Measurements from ENCODE around the gene MSGN1. TPM values are rescaled to one million over a fixed set of nuclear protein-coding genes. Genes with fewer than 3 reads are reported as not detected.

MSGN1 gene
- polyA plus RNA-seq, 1 of the 3 experiments (the other 2 are of a cell fraction) = not detected

DNA sequence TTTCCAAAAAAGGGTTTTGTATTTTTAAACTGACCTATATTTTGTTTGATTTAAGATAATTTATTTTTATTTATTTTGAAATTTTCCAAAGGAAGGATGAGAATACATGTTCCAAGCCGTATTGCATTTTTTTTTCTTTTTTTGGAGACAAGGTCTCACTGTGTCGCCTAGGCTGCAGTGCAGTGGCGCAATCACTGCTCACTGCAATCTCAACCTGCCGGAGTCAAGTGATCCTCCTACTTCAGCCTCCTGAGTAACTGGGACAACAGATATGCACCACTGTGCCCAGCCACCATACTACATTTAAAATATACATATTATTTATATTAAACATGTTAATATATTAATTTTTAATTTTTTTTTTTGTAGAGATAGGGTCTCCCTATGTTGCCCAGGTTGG lies 47.4 kb upstream of the MSGN1 start:
- no peaks in the 10 kb centered on the region for H3K9me2 ChIP-seq
- no peaks in the 10 kb centered on the region for H3K9me3 ChIP-seq
- H3K27ac ChIP-seq (ENCODE audit: low read depth in 2 of 2, low read length in 1 of 2) = no peak overlapping the region
- TF ChIP-seq EZH2phosphoT487 (IDR thresholded peaks at IDR 0.05; ENCODE audit: borderline replicate concordance, low read depth) (no peak), FOSL2 (IDR thresholded peaks at IDR 0.05; ENCODE audit: borderline replicate concordance, low read depth) (no peak), IRF3 (IDR thresholded peaks at IDR 0.05; ENCODE audit: low read depth, low read length) (no peak), FOXM1 (IDR thresholded peaks at IDR 0.05; ENCODE audit: low read depth) (no peak), ELF1 (IDR thresholded peaks at IDR 0.05) (no peak), RFX5 (IDR thresholded peaks at IDR 0.05; ENCODE audit: low read length) (no peak), SMC3 (IDR thresholded peaks at IDR 0.05; ENCODE audit: low read depth, low read length) (no peak), MAX (IDR thresholded peaks at IDR 0.05; ENCODE audit: low read depth) (no peak), REST (IDR thresholded peaks at IDR 0.05; ENCODE audit: low read depth, low read length) (no peak), PBX3 (IDR thresholded peaks at IDR 0.05) (no peak), MXI1 (IDR thresholded peaks at IDR 0.05; ENCODE audit: low read depth, low read length) (no peak), RXRA (IDR thresholded peaks at IDR 0.05; ENCODE audit: borderline replicate concordance, low read depth) (no peak), FOXJ3 (CRISPR knock-in tag; IDR thresholded peaks at IDR 0.05) (no peak)
- TF ChIP-seq, protein P1, sequence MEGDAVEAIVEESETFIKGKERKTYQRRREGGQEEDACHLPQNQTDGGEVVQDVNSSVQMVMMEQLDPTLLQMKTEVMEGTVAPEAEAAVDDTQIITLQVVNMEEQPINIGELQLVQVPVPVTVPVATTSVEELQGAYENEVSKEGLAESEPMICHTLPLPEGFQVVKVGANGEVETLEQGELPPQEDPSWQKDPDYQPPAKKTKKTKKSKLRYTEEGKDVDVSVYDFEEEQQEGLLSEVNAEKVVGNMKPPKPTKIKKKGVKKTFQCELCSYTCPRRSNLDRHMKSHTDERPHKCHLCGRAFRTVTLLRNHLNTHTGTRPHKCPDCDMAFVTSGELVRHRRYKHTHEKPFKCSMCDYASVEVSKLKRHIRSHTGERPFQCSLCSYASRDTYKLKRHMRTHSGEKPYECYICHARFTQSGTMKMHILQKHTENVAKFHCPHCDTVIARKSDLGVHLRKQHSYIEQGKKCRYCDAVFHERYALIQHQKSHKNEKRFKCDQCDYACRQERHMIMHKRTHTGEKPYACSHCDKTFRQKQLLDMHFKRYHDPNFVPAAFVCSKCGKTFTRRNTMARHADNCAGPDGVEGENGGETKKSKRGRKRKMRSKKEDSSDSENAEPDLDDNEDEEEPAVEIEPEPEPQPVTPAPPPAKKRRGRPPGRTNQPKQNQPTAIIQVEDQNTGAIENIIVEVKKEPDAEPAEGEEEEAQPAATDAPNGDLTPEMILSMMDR (IDR thresholded peaks at IDR 0.05) = no peak
- TF ChIP-seq, protein P2, sequence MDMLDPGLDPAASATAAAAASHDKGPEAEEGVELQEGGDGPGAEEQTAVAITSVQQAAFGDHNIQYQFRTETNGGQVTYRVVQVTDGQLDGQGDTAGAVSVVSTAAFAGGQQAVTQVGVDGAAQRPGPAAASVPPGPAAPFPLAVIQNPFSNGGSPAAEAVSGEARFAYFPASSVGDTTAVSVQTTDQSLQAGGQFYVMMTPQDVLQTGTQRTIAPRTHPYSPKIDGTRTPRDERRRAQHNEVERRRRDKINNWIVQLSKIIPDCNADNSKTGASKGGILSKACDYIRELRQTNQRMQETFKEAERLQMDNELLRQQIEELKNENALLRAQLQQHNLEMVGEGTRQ (IDR thresholded peaks at IDR 0.05; ENCODE audit: borderline replicate concordance, low read depth, low read length) = no peak
- TF ChIP-seq, protein P3, sequence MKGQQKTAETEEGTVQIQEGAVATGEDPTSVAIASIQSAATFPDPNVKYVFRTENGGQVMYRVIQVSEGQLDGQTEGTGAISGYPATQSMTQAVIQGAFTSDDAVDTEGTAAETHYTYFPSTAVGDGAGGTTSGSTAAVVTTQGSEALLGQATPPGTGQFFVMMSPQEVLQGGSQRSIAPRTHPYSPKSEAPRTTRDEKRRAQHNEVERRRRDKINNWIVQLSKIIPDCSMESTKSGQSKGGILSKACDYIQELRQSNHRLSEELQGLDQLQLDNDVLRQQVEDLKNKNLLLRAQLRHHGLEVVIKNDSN (IDR thresholded peaks at IDR 0.05; ENCODE audit: borderline replicate concordance, low read depth) = no peak
- TF ChIP-seq, protein P4, sequence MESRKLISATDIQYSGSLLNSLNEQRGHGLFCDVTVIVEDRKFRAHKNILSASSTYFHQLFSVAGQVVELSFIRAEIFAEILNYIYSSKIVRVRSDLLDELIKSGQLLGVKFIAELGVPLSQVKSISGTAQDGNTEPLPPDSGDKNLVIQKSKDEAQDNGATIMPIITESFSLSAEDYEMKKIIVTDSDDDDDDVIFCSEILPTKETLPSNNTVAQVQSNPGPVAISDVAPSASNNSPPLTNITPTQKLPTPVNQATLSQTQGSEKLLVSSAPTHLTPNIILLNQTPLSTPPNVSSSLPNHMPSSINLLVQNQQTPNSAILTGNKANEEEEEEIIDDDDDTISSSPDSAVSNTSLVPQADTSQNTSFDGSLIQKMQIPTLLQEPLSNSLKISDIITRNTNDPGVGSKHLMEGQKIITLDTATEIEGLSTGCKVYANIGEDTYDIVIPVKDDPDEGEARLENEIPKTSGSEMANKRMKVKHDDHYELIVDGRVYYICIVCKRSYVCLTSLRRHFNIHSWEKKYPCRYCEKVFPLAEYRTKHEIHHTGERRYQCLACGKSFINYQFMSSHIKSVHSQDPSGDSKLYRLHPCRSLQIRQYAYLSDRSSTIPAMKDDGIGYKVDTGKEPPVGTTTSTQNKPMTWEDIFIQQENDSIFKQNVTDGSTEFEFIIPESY (IDR thresholded peaks at IDR 0.05; ENCODE audit: borderline replicate concordance, low read depth) = no peak
- peaks cover 41 to 82% of the 10 kb centered on the region in 2 experiments for H3K36me3 ChIP-seq (replicated peaks in 1 of 2; ENCODE audit: control insufficient read depth in 1 of 2, insufficient read depth in 2 of 2, low read length in 1 of 2)
- no peak overlapping the region for H3K9ac ChIP-seq
- WGBS (ENCODE audit: low lambda C conversion rate) = 99% methylated on average over 4 of the region's 4 CpGs
- H3K4me3 ChIP-seq (ENCODE audit: low read depth in 2 of 2, low read length in 1 of 2) = no peak overlapping the region
- no peaks in the 10 kb centered on the region for H3K27me3 ChIP-seq (ENCODE audit: insufficient read depth)
- CTCF ChIA-PET = interaction anchor here (1.6 to 2.0 kb wide), 2 partner anchors 12 to 14 kb away, joined by 4 to 6 read pairs; partner anchors contain the start of gene GEN1
- no peaks in the 10 kb centered on the region for H4K20me1 ChIP-seq (ENCODE audit: insufficient read depth)
- no peak for DNase-seq
- no peaks in the 10 kb centered on the region for H3F3A ChIP-seq (replicated peaks; ENCODE audit: insufficient read depth)
- no peak overlapping the region for H2AFZ ChIP-seq (ENCODE audit: low read depth)
- no peaks in the 10 kb centered on the region; the same call in 1 of the 2 replicates for H3K79me2 ChIP-seq (ENCODE audit: insufficient read depth)
- no peaks in the 10 kb centered on the region; a peak in 2 of 4 replicates for H3K4me1 ChIP-seq (ENCODE audit: control insufficient read depth in 1 of 2, insufficient read depth in 2 of 2, low read depth in 1 of 2, low read length in 1 of 2)
- POLR2A ChIA-PET = no interaction called here
- H3K4me2 ChIP-seq = no peak overlapping the region

Measured in SK-N-SH (cell line).